Small intestine (tissue), 7 donors: Measurements from ENCODE around the gene UBE2M. TPM values are rescaled to one million over a fixed set of nuclear protein-coding genes. Genes with fewer than 3 reads are reported as not detected.

Source experiments
- DNase-seq, 2 donors: peaks; one replicate each; pipeline versions ENCODE4 v3.0.0 to v3.0.0-alpha.2; 2013
- FAIRE-seq: peaks from 2 replicates; lab custom pipeline; 2012; peaks lifted over from hg19 to GRCh38; lab: Jason Lieb, UNC
- H3K27ac ChIP-seq, 3 donors: one replicate each; pipeline ENCODE4 v1.5.1; 2013; ENCODE audit warnings: low read length in 2 of 3, mild to moderate bottlenecking in 2 of 3, control low read depth in 1 of 3, inconsistent platforms in 1 of 3, low read depth in 1 of 3, moderate library complexity in 1 of 3
- H3K27me3 ChIP-seq, 3 donors: one replicate each; pipeline ENCODE4 v1.6.1; 2013; ENCODE audit warnings: low read length in 3 of 3, inconsistent platforms in 1 of 3; ENCODE audit not compliant: control insufficient read depth in 3 of 3, insufficient read depth in 3 of 3
- H3K36me3 ChIP-seq, 3 donors: one replicate each; pipeline ENCODE4 v1.6.1; 2013; ENCODE audit warnings: low read length in 3 of 3, inconsistent platforms in 1 of 3, low read depth in 1 of 3, mild to moderate bottlenecking in 1 of 3, moderate library complexity in 1 of 3; ENCODE audit not compliant: control insufficient read depth in 3 of 3, insufficient read depth in 2 of 3
- H3K4me1 ChIP-seq, 3 donors: one replicate each; pipeline ENCODE4 v1.6.1; 2013; ENCODE audit warnings: low read length in 2 of 3, inconsistent platforms in 1 of 3, low read depth in 1 of 3, mild to moderate bottlenecking in 1 of 3, moderate library complexity in 1 of 3; ENCODE audit not compliant: control insufficient read depth in 3 of 3, insufficient read depth in 2 of 3
- H3K4me3 ChIP-seq, 3 donors: one replicate each; pipeline ENCODE4 v1.5.1; 2013; ENCODE audit warnings: low read length in 3 of 3, control low read depth in 1 of 3, inconsistent platforms in 1 of 3, low read depth in 1 of 3, mild to moderate bottlenecking in 1 of 3, moderate library complexity in 1 of 3
- H3K9me3 ChIP-seq, 2 donors: one replicate each; pipeline ENCODE4 v1.6.1; 2013; ENCODE audit warnings: low read depth in 1 of 2, low read length in 1 of 2; ENCODE audit not compliant: control insufficient read depth in 2 of 2, insufficient read depth in 1 of 2
- WGBS, 3 donors: extraction: QIAGEN DNeasy Blood & Tissue Kit; methylation state at CpG; one replicate each; pipeline ENCODE4 v1.1.7; 2013; 5-methylcytosine and 5-hydroxymethylcytosine counted together
- polyA plus RNA-seq, 4 donors: library from polyadenylated mRNA; stranded (reverse) in 3 of 4; unstranded in 1 of 4; fragments of 200-250 nt in 3 of 4; fragments of 120-200 nt in 1 of 4; gene quantifications; one replicate each; pipeline versions ENCODE4 v1.2.1 to v1.2.3, GENCODE V29; 2013
- donor health status: healthy with polysubstance abuse.
- donor health status: control.
- donor health status: control.
- donor health status: Bipolar disorder and iron deficiency.
- donor health status: healthy.

UBE2M gene
- polyA plus RNA-seq, 4 donors: 42.7 to 53.4 (median 48.9) TPM

GRCh38 chr19:58572818-58573657 is 14.6 kb upstream of the UBE2M start, which contains the start of gene MZF1:
TSS of gene MZF1 (minus strand) at chr19:58573335. CDS start at chr19:58571389, 1,946 bp downstream.
- Histone ChIP-seq H3K27ac (peak within 1 kb of the TSS; percentile 86 to 98 (median 95)), H3K4me1 (peaks cover 2 to 15% (median 5%) of the 10 kb centered on the region in 3 donors), H3K27me3 (no peaks in the 10 kb centered on the region), H3K9me3 (no peaks in the 10 kb centered on the region), H3K36me3 (peaks cover 0 to 35% (median 0%) of the 10 kb centered on the region in 3 donors), H3K4me3 (peak within 1 kb of the TSS; percentile 49 to 66 (median 63))
- FAIRE-seq (no peak), DNase-seq (peak; percentile 100)
- 0 to 1% (median 1%) methylated on average over 72 to 75 of the region's 75 CpGs for whole genome bisulfite sequencing, 3 donors

GRCh38 chr19:58572026-58572817 is 13.8 kb upstream of the UBE2M start:
- H3K36me3 ChIP-seq: peaks cover 0 to 37% (median 3%) of the 10 kb centered on the region in 3 donors
- H3K4me3 ChIP-seq: peak overlapping the region; percentile 49 to 66 (median 63)
- H3K27ac ChIP-seq: peak overlapping the region; percentile 86 to 98 (median 95)
- WGBS, 3 donors: 43 to 55% (median 51%) methylated on average over 20 to 24 of the region's 24 CpGs
- peaks cover 2 to 15% (median 5%) of the 10 kb centered on the region in 3 donors for H3K4me1 ChIP-seq
- no peaks in the 10 kb centered on the region for H3K9me3 ChIP-seq
- DNase-seq: no peak
- no peaks in the 10 kb centered on the region for H3K27me3 ChIP-seq
- FAIRE-seq: no peak

DNA sequence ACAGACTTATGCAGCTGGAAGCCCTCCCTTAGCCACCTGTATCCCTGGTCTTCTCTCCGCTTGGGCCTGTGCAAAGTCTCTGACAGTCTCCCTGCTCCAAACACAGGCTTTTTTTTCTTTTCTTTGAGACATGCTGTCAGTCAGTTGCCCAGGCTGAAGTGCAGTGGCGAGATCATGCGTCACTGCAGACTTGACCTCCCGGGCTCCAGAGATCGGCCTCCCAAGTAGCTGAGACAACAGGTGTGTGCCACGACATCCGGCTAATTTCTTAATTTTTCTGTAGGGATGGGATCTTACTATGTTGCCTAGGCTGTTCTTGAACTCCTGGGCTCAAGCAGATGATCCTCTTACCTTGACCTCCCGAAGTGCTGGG is 13.2 kb upstream of the UBE2M start:
- peaks cover 2 to 15% (median 5%) of the 10 kb centered on the region in 3 donors for H3K4me1 ChIP-seq
- WGBS, 3 donors: 95 to 97% (median 96%) methylated on average over 8 of the region's 8 CpGs
- FAIRE-seq (no peak), DNase-seq (no peak)
- H3K36me3 ChIP-seq: peaks cover 0 to 44% (median 3%) of the 10 kb centered on the region in 3 donors
- no peaks in the 10 kb centered on the region for H3K9me3 ChIP-seq
- no peak overlapping the region for H3K4me3 ChIP-seq
- no peak overlapping the region for H3K27ac ChIP-seq
- H3K27me3 ChIP-seq: no peaks in the 10 kb centered on the region

DNA sequence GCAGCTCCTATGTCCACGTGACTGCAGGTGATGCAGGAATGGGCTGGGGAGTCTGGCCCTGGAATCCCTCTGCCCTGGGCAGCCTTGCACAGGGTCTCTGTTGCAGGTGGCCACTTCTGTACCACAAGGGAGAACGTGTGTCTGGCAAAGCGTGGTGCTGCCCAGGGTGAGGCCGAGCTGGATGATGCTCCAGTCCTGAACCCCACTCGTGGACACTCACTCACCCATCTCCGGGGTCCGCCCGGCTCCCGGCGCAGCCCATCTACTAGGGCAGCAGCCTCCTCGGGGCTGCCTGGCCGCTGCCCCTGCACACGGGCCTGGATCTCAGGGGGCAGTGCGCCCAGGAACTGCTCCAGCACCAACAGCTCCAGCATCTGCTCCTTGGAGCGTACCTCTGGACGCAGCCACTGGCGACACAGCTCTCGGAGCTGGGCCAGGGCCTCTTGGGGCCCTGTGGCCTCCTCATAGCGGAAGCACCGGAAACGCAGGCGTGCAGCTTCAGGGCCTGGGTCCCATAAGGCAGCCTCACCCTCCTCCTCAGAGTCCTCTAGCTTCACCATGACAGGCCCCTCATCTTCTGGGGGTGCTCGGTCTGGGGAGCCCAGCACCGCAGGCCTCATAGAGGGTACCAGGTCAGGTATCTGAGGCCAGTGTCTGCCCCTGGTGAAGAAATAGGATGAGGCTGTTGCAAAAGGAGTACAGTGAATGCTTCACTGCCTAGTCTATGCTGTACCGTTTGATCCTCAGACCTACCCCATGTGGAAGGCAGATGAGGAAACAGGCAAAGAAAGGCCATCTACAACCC is 12.6 kb upstream of the UBE2M start:
- no peak for FAIRE-seq
- 92 to 94% (median 93%) methylated on average over 25 of the region's 25 CpGs for WGBS, 3 donors

GRCh38 chr19:58569943-58570670 is 11.7 kb upstream of the UBE2M start:
- FAIRE-seq: no peak
- no peak overlapping the region for H3K27ac ChIP-seq
- WGBS, 3 donors: 80 to 88% (median 87%) methylated on average over 8 of the region's 8 CpGs

More for the DNA sequence above, 12.6 kb upstream of the UBE2M start:
- no peak for DNase-seq
- H3K9me3 ChIP-seq: no peaks in the 10 kb centered on the region
- H3K4me1 ChIP-seq: peaks cover 2 to 15% (median 5%) of the 10 kb centered on the region in 3 donors
- H3K27me3 ChIP-seq: no peaks in the 10 kb centered on the region
- peaks cover 0 to 45% (median 3%) of the 10 kb centered on the region in 3 donors for H3K36me3 ChIP-seq
- no peak overlapping the region for H3K4me3 ChIP-seq
- no peak overlapping the region for H3K27ac ChIP-seq

GRCh38 chr19:58569191-58569942 is 11.0 kb upstream of the UBE2M start:
- Histone ChIP-seq H3K4me3 (no peak overlapping the region), H3K27me3 (no peaks in the 10 kb centered on the region), H3K4me1 (peaks cover 2 to 15% (median 5%) of the 10 kb centered on the region in 3 donors), H3K27ac (no peak overlapping the region), H3K9me3 (no peaks in the 10 kb centered on the region), H3K36me3 (peaks cover 0 to 45% (median 3%) of the 10 kb centered on the region in 3 donors)
- 94 to 95% (median 95%) methylated on average over 6 of the region's 6 CpGs for WGBS, 3 donors
- DNase-seq (no peak), FAIRE-seq (no peak)

More at GRCh38 chr19:58569943-58570670, 11.7 kb upstream of the UBE2M start:
- Histone ChIP-seq H3K4me3 (no peak overlapping the region), H3K36me3 (peaks cover 0 to 45% (median 3%) of the 10 kb centered on the region in 3 donors), H3K27me3 (no peaks in the 10 kb centered on the region), H3K4me1 (peaks cover 2 to 15% (median 5%) of the 10 kb centered on the region in 3 donors), H3K9me3 (no peaks in the 10 kb centered on the region)
- no peak for DNase-seq
